NCI-H2196 treated with DMSO at 0.1 percent for 48 hours (cell line): ENCODE measurements around the gene OVCA2.

Experiments
- DNase-seq: peaks from one replicate; lab custom pipeline; 2025; ENCODE audit not compliant: unreplicated experiment; lab: John Stamatoyannopoulos, UW

OVCA2 gene

DNA sequence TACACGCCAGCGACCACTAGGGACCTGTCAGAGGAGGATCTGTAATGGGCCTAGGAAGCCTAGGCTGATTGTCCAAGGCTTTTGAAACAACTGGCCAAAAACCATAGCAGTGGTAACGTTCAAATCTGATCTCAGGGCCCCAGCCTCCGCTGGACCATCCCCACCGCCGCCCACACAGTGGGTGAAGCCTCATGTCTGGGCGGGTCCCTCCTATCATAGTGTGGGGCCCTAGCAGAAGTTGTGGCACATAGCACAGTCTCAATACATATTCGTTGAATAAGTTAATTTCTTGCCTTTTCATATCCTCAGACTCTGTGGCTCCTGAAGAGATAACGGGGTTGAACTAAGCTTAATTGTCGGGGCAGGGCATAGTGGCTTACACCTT lies 11.1 kb upstream of the OVCA2 start:
- no peak for DNase-seq

DNA sequence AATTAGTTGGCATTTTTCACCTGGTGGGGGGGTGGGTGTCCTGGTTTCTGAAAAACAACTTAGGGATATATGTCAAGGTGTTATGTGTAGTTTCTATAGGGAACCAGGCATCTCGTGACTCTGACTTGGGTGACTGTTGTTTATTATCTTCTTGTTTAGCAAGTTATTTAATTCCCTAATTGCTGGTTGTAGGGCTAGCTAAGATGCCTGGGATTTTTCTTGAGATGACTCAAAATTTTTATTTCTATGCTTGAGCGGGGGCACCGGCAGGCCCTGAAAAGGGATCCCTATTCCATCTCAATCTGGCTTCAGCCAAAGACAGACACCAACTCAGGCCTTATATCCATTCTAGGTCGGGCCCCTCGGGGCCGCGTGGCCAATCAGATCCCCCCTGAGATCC lies 8.7 kb upstream of the OVCA2 start:
- no peak for DNase-seq

- DNase-seq = no peak
These were observed 7.7 kb upstream of the OVCA2 start for GRCh38 chr17:2034157-2034556.

GRCh38 chr17:2034806-2035540 lies 6.8 kb upstream of the OVCA2 start:
- DNase-seq = no peak

- DNase-seq = no peak
These were observed 6.0 kb upstream of the OVCA2 start for GRCh38 chr17:2035541-2036488.

DNA sequence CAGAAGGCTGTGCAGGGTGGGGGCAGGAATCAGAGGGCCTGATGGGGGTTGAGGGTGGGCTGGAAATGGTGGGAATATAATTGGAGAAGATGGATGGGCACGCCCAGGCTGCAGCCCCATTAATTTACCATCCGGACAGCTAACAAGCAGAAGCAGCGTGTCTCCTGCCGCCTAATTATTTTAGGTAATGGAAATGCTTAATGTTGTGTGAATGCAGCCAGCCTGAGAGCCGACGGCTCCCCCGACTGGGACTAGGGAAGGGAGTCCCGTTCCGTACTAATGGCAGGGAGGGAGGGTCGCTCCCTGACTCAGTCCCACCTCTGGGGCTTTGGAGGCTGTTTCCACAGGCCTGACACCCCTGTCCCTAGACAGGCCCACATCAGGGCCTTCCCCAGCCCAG lies 4.7 kb upstream of the OVCA2 start:
- DNase-seq = no peak

- DNase-seq = no peak
These were observed 1.5 kb upstream of the OVCA2 start for GRCh38 chr17:2040219-2040827.

GRCh38 chr17:2040942-2041560 lies 771 bp upstream of the OVCA2 start:
- DNase-seq = no peak

GRCh38 chr17:2042390-2042847 lies 597 bp downstream of the OVCA2 start:
- DNase-seq = no peak

- DNase-seq = no peak
These were observed 1.1 kb downstream of the OVCA2 start for GRCh38 chr17:2042933-2043332.

DNA sequence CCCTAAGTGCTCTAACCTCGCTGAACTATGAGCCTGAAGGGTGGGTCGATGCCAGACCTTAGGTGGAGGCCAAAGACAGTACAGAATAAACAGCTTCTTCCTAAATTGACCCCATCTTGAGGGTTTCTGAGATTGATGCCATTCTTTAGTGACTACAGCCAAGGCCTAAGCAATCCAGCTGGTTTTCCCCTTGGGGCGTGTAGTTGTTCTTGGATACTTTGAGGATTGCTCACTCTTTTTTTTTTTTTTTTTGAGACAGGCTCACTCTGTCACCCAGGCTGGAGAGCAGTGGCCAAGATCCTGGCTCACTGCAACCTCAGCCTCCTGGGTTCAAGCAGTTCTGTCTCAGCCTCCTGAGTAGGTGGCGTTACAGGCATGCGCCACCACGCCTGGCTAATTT lies 2.0 kb downstream of the OVCA2 start:
- DNase-seq = no peak

DNA sequence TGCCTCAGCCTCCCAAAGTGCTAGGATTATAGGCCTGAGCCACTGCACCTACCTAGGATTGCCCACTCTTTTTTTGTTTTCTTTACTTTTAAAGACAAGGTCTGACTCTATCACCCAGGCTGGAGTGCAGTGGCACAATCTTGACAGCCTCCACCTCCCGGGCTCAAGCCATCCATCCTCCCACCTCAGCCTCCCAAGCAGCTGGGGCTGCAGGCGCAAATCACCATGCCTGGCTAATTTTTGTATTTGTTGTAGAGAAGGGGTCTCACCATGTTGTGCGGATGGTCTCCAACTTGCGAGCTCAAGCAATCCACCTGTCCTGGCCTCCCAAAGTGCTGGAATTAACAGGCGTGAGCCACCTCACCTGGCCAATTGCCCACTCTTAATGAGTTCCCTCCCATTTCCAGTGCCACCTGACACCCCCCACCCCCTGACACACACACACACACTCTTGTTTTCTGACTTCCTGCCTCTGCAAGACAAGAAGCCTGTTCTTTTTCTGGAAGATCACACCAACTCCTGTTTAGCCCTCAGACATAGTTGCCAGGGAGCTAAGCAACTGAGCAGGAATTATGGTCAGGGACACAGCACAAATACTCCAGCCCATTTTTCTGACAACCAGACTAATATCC lies 2.6 kb downstream of the OVCA2 start:
- DNase-seq = no peak

GRCh38 chr17:2047590-2047989 lies 5.8 kb downstream of the OVCA2 start:
- DNase-seq = no peak

DNA sequence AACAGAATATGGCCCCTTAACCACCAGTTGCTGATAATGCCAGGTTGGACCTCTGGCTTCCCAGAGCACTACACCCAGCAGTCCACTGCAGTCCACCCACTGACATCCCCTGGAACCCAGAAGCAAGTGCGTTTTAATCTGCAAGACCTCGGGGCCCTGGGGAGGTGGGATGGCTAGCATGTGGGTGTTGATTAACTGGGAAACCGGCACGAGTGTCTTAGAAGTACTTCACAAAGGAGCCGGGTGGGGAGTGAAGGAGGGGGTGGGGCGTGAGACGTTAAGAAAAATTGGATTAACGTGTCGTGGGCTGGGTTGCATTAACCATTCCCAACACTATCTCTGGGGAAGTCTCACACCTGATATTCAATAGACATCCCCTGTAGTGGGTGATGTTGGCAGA lies 7.0 kb downstream of the OVCA2 start:
- no peak for DNase-seq

GRCh38 chr17:2049333-2050299 lies 7.8 kb downstream of the OVCA2 start:
- DNase-seq = no peak

DNA sequence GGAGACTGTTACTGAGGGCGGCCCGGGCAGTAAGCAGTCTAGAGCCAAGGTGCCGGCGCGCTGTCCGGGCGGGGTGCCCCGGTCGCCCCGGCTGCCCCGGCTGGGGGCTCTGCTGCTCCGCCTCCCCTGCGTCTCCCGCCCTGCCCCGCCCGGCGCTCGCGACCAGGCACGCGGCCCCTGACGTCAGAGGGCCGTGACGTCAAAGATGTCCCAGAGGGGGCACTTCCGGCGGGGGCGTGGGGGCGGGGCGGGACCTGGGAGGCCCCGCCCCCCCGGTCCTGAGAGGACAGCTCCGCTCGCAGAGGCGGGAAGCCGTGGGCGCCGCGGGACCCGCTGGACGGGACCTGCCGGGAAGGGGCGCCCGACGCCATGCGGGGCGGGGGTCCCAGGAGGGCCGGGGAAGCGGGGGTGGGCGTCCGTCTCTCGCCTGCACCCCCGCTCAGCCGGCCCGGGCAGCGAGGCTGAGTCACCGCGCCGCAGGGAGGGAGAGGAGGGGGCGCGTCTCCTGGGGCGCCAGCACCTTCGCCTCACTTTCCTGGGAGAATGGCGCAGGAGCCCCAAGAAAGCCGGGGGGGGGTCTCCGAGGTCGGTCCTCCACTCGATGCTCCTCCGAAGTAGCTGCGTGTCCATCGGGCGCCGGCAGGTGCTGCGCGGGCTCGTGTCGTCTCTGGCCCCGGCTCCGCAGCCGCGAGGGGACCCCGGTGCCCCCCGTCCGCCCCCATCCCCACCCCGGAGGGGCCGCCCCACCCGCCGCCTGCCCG lies 8.7 kb downstream of the OVCA2 start:
- peak; percentile 26 for DNase-seq

- DNase-seq = no peak
These were observed 9.5 kb downstream of the OVCA2 start for GRCh38 chr17:2051061-2051932.

- no peak for DNase-seq
These were observed 10.2 kb downstream of the OVCA2 start for GRCh38 chr17:2051933-2052559.
